GM21381 (cell line): ENCODE data around the gene MYO1B.

Experiments used
- ATAC-seq: cut with Tn5 transposase; IDR thresholded peaks from one replicate; pipeline ENCODE4 v1.9.1; 2021; ENCODE audit warnings: mild to moderate bottlenecking, moderate library complexity; ENCODE audit not compliant: unreplicated experiment

Gene MYO1B

GRCh38 chr2:191394043-191394442, 148.8 kb downstream of the MYO1B start:
- ATAC-seq, result no peak

GRCh38 chr2:191396794-191397193, 151.6 kb downstream of the MYO1B start:
- no peak for ATAC-seq

- ATAC-seq, result no peak
Measured at GRCh38 chr2:191399601-191400000, 154.4 kb downstream of the MYO1B start.

- no peak for ATAC-seq
Measured at GRCh38 chr2:191401287-191401686, 156.1 kb downstream of the MYO1B start.

- no peak for ATAC-seq
Measured at GRCh38 chr2:191402966-191403565, 157.9 kb downstream of the MYO1B start.

- ATAC-seq, result no peak
Measured at GRCh38 chr2:191404568-191404991, 159.4 kb downstream of the MYO1B start.

GRCh38 chr2:191405546-191405945, 160.3 kb downstream of the MYO1B start:
- no peak for ATAC-seq

- no peak for ATAC-seq
Measured at GRCh38 chr2:191410646-191411436, 165.6 kb downstream of the MYO1B start.

GRCh38 chr2:191411472-191411871, 166.3 kb downstream of the MYO1B start:
- no peak for ATAC-seq

- ATAC-seq, result no peak
Measured at GRCh38 chr2:191412353-191412752, 167.1 kb downstream of the MYO1B start.

- ATAC-seq, result no peak
Measured at GRCh38 chr2:191415101-191415500, 169.9 kb downstream of the MYO1B start.

- no peak for ATAC-seq
Measured at GRCh38 chr2:191415858-191416257, 170.7 kb downstream of the MYO1B start.

GRCh38 chr2:191417746-191418145, 172.5 kb downstream of the MYO1B start:
- no peak for ATAC-seq

GRCh38 chr2:191421950-191422349, 176.7 kb downstream of the MYO1B start:
- no peak for ATAC-seq

- no peak for ATAC-seq
Measured at GRCh38 chr2:191427031-191427430, 181.8 kb downstream of the MYO1B start.

- ATAC-seq, result no peak
Measured at GRCh38 chr2:191428141-191428540, 182.9 kb downstream of the MYO1B start.

GRCh38 chr2:191430476-191430875, 185.3 kb downstream of the MYO1B start:
- ATAC-seq, result no peak

GRCh38 chr2:191432121-191432520, 186.9 kb downstream of the MYO1B start:
- ATAC-seq, result no peak

GRCh38 chr2:191434072-191434471, 188.9 kb downstream of the MYO1B start:
- ATAC-seq, result no peak

- ATAC-seq, result no peak
Measured at GRCh38 chr2:191435141-191435540, 189.9 kb downstream of the MYO1B start.

GRCh38 chr2:191436368-191437055, 191.3 kb downstream of the MYO1B start:
- no peak for ATAC-seq

GRCh38 chr2:191439481-191439880, 194.3 kb downstream of the MYO1B start:
- ATAC-seq, result no peak
